GM19438 (cell line): Measurements from ENCODE around the gene PPP1R15A.
"Not testable (repeated sequence)": the region's sequence is repeated elsewhere in the genome, so short reads cannot be mapped to it uniquely, and the experiment has no call there.

Source experiments
- ATAC-seq: cut with Tn5 transposase; IDR thresholded peaks from one replicate; pipeline ENCODE4 v1.9.1; 2021; ENCODE audit warnings: low read depth; ENCODE audit not compliant: unreplicated experiment

Gene PPP1R15A

DNA sequence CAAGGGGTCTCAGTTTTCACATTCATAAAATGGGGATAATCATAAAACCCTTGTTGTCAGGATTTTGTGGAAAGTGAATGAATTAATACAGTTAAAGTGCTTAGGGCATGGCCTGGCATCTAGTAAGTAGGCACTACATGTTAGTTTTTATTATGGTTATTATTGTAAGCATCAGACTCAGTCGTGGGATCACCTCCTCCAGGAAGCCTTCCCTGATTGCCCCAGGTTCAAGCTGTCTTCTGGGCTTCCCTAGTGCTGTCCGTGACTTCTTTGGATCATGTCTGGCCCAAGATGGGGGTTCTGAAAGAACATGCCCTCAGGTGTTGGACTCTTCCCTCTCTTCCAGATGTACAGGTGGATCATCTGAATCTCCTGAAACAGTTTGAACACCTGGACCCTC lies 38.6 kb downstream of the PPP1R15A start:
- ATAC-seq: no peak

DNA sequence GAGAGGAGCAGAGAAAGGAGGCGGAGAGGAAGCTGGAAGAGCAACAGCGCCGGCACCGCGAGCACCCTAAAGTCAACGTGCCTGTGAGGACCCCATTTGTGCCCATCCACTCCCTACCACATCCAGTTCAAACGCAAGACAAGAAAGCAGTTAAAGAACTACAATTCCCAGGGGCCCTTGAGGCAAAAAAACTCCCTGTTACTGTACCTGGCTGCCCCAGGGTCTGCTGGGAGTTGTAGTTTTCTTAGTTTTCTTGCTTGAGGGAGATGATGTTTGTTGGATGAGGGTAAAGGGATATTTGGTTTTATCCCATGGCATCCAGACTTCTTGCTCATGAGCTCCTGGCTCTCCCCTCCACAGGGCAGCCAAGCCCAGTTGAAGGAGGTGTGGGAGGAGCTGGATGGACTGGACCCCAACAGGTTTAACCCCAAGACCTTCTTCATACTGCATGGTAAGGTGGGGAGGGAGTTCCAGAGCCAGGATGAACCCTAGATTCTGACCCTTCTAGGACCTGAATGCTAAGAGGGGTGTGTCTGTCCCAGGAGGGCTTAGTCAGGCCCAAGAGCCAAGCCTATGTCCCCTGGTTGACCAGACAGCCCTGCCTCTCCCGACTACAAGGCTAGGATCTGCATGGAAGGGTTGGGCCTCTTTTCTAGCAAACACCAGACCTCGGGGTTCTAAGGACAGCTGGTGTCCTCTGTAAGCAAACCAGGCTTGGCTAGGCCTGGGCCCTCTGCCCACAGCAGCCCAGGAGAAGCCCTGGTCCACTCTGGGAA lies 41.1 kb downstream of the PPP1R15A start:
- ATAC-seq: no peak

DNA sequence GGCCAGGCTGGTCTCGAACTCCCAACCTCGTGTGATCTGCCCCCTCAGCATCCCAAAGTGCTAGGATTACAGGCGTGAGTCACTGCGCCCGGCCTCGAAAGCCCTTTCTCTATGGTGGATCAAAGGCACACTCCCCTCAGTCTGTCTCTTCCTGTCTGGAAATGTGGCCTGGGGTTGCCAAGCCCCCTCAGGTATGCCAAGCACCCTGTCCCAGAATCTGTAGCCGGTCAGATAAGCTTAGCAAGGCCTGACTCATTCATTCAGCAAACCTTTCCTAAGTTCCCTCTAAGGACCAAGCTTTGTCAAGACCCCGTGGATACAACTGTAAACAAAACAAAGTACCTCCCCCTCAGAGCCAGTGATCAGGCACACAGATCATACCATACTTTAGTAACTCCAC lies 42.0 kb downstream of the PPP1R15A start:
- no peak for ATAC-seq

DNA sequence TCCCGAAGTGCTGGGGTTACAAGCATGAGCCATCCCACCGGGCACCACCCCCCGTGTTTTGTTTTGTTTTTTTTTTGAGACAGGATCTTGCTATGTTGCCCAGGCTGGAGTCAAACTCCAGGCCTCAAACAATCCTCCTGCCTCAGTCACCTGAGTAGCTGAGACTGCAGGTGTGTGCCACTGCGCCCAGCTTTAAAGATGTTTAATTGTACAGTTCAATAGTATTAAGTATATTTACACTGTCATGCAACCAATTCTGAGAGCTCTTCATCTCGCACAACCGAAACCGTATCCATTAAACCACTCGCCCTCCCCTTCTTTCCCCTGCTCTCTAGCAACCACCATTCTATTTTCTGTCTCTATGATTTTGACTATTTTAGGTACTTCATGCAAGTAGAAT lies 43.5 kb downstream of the PPP1R15A start:
- no peak for ATAC-seq

DNA sequence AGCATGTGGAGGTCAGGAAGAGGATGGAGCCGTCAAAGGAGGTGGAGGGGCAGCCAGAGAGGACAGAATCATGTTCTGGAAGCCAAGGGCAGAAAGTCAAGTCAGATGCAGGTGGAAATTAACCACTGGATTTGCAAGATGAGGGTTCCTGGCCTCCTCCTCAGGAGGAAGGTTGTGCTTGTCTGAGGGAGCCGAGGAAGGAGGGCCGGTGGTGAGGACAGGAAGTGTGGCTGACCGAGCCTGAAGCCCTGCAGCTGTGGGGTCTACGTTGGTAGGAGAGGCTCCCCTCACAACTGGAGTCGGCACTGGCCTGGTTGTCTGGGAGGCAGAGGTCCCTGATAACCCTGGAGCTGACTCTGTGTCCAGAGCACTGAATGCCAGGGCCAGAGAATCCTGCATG lies 45.9 kb downstream of the PPP1R15A start:
- ATAC-seq: no peak

DNA sequence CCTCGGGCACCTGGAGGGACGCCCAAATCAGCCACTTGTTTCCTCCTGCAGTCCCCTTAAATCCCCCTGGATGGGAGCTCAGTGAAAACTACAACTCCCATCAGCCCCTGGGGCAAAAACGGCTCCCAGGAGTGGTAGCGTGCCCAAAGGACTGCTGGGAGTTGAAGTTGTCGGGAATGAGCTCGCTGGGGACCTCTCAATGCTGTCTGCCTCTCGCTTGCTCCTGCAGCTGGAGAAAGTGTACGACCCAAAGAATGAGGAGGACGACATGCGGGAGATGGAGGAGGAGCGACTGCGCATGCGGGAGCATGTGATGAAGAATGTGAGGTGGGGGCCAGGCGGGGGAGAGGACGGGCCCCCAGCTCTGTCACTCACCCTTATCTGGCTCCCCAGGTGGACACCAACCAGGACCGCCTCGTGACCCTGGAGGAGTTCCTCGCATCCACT lies 46.6 kb downstream of the PPP1R15A start:
- no peak for ATAC-seq

DNA sequence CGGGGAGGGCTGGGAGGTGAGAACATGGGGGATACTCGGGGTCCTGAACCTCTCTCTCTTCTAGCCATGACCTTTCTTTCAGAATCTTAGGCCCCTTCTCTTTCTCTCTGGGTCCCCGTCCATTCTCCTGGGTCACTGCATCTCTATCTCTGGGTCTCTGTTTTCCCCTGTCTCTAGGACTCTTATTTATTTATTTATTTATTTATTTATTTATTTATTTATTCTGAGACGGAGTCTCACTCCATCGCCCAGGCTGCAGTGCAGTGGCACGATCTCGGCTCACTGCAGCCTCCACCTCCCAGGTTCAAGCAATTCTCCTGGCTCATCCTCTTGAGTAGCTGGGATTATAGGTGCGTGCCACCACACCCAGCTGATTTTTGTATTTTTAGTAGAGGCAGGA lies 47.0 kb downstream of the PPP1R15A start:
- ATAC-seq: not testable (repeated sequence)

DNA sequence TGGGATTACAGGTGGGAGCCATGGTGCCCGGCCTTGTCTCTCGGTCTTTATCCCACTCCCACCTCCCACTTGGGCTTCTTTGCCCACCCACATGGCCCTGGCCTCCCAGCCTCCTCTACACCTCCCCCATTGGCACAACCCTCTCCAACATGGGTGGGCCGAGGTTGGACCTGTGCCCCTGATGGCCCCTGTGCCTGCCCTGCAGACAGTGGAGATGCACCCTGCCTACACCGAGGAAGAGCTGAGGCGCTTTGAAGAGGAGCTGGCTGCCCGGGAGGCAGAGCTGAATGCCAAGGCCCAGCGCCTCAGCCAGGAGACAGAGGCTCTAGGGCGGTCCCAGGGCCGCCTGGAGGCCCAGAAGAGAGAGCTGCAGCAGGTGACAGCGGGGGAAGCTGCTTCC lies 48.7 kb downstream of the PPP1R15A start:
- no peak for ATAC-seq

DNA sequence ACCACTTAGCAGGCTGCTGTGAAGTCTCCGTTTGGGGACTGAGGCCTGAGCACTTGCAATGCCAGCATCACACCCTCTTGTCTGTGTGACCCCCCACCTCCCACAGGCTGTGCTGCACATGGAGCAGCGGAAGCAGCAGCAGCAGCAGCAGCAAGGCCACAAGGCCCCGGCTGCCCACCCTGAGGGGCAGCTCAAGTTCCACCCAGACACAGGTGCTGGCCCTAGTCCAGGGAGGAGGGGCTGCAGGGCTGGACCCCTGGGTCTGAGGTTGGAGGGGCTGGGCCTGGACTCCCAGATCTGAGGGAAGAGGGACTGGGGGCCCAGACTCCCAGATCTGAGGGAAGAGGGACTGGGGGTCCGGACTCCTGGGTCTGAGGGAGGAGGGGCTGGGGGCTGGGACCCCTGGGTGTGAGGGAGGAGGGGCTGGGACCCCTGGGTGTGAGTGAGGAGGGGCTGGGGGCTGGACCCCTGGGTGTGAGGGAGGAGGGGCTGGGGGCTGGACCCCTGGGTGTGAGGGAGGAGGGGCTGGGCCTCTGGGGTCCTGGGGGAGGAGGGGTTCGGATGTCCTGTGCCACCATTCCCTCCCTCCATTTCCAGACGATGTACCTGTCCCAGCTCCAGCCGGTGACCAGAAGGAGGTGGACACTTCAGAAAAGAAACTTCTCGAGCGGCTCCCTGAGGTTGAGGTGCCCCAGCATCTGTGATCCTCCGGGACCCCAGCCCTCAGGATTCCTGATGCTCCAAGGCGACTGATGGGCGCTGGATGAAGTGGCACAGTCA lies 49.7 kb downstream of the PPP1R15A start:
- ATAC-seq: no peak

DNA sequence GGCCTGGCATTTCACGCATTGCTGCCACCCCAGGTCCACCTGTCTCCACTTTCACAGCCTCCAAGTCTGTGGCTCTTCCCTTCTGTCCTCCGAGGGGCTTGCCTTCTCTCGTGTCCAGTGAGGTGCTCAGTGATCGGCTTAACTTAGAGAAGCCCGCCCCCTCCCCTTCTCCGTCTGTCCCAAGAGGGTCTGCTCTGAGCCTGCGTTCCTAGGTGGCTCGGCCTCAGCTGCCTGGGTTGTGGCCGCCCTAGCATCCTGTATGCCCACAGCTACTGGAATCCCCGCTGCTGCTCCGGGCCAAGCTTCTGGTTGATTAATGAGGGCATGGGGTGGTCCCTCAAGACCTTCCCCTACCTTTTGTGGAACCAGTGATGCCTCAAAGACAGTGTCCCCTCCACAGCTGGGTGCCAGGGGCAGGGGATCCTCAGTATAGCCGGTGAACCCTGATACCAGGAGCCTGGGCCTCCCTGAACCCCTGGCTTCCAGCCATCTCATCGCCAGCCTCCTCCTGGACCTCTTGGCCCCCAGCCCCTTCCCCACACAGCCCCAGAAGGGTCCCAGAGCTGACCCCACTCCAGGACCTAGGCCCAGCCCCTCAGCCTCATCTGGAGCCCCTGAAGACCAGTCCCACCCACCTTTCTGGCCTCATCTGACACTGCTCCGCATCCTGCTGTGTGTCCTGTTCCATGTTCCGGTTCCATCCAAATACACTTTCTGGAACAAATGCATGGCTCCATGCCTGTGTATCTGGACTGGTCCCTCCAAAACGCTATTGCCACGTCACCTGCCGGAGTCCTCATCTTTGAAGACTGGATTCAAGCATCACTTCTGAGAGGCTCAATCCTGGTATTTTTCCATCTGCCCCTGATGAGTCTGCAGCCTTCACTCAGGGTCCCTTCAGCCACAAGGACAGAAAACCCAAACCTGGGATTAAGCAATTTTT lies 50.6 kb downstream of the PPP1R15A start:
- no peak for ATAC-seq

DNA sequence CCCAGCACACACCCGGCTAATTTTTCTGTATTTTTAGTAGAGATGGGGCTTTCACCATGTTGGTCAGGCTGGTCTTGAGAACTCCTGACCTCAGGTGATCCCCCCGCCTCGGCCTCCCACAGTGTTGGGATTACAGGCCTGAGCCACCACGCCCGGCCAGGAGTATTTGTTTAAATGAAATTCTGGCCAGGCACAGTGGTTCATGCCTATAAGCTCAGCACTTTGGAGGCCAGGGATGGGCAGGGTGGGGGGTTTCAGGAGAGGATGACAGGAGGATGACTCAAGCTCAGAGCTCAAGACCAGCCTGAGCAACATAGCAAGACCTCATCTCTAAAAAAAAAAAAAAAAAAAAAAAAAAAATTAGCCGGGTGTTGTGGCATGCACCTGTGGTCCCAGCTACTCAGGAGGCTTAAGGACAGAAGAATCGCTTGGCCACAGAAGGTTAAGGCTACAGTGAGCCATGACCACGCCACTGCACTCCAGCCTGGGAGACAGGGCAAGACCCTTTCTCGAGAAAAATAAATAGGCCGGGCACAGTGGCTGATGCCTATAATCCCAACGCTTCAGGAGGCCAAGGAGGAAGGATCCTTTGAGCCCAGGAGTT lies 53.1 kb downstream of the PPP1R15A start:
- no peak for ATAC-seq
